ENCODE data around the gene SMYD3. TPM values are rescaled to one million over a fixed set of nuclear protein-coding genes. Genes with fewer than 3 reads are reported as not detected.

The SMYD3 gene
- total RNA-seq, 4 donors from 2014 or later, result 12.0 to 15.0 (median 13.2) TPM

DNA sequence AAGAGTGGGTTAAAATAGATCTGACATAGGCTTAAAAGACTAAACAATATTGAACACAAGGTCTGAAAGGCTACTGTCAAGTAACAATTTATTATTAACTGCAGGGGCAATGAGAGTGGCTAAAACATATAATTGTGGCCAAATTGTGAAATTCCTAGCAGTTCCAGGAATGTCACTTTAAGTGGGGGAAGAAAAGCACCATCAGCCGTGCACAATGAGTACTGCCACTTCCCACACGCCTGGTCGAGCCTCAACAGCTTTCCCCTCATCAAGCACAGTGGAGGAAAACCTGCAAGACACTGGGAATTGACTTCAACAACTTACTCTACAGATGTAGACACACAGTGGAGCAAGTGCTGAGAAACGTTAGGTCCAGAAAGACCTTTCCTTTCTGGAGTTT, 42.6 kb upstream of the SMYD3 start:
- Histone ChIP-seq H3K4me3 (no peak overlapping the region), H3K36me3 (peaks cover 50 to 100% (median 65%) of the 10 kb centered on the region in 4 donors), H3K27ac (replicated peaks in 1 of 4) (no peak overlapping the region), H3K9me3 (no peaks in the 10 kb centered on the region), H3K27me3 (no peaks in the 10 kb centered on the region), H3K4me1 (no peaks in the 10 kb centered on the region)
- no peak for DNase-seq (ENCODE audit: extremely low spot score)
- WGBS, result 47% methylated on average over 4 of the region's 4 CpGs
- no peak for TF ChIP-seq EP300 (IDR thresholded peaks at IDR 0.05)
- intact Hi-C loops (cut with DNase I), result loop anchor here (10.0 kb wide), 1 partner anchor 115 kb away; no protein-coding TSS in a partner anchor

DNA sequence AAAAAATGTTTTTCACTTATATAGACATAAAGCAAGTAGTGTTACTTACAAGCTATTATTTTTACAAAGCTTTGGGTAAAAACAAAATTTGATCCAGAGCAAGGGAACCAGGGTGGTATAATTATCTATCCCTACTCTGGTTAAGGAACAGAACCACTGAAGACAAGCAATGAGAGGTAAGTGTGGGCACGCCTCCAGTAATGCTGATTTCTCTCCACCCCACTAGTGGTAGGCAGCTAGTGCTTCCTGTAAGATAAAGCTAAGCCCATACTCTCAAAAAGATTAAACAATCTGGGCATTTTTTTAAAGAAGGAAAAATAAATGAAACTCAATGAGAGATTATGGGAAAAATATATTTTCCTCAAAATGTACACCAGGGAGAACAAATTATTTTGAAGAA, 36.9 kb upstream of the SMYD3 start:
- Histone ChIP-seq H3K27ac (replicated peaks in 1 of 4) (no peak overlapping the region), H3K4me3 (no peak overlapping the region), H3K9me3 (no peaks in the 10 kb centered on the region), H3K4me1 (no peaks in the 10 kb centered on the region), H3K36me3 (peaks cover 43 to 100% (median 71%) of the 10 kb centered on the region in 4 donors), H3K27me3 (no peaks in the 10 kb centered on the region)
- TF ChIP-seq EP300 (IDR thresholded peaks at IDR 0.05), result no peak
- no peak for TF ChIP-seq POLR2AphosphoS5 (IDR thresholded peaks at IDR 0.05)
- TF ChIP-seq POLR2A (IDR thresholded peaks at IDR 0.05; ENCODE audit: low read depth), result no peak
- TF ChIP-seq, protein P1, sequence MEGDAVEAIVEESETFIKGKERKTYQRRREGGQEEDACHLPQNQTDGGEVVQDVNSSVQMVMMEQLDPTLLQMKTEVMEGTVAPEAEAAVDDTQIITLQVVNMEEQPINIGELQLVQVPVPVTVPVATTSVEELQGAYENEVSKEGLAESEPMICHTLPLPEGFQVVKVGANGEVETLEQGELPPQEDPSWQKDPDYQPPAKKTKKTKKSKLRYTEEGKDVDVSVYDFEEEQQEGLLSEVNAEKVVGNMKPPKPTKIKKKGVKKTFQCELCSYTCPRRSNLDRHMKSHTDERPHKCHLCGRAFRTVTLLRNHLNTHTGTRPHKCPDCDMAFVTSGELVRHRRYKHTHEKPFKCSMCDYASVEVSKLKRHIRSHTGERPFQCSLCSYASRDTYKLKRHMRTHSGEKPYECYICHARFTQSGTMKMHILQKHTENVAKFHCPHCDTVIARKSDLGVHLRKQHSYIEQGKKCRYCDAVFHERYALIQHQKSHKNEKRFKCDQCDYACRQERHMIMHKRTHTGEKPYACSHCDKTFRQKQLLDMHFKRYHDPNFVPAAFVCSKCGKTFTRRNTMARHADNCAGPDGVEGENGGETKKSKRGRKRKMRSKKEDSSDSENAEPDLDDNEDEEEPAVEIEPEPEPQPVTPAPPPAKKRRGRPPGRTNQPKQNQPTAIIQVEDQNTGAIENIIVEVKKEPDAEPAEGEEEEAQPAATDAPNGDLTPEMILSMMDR (IDR thresholded peaks at IDR 0.05), result no peak
- intact Hi-C loops (cut with DNase I), result no loop called here
- DNase-seq (ENCODE audit: extremely low spot score), result no peak
- 94% methylated on average over 1 of the region's 1 CpG for WGBS

DNA sequence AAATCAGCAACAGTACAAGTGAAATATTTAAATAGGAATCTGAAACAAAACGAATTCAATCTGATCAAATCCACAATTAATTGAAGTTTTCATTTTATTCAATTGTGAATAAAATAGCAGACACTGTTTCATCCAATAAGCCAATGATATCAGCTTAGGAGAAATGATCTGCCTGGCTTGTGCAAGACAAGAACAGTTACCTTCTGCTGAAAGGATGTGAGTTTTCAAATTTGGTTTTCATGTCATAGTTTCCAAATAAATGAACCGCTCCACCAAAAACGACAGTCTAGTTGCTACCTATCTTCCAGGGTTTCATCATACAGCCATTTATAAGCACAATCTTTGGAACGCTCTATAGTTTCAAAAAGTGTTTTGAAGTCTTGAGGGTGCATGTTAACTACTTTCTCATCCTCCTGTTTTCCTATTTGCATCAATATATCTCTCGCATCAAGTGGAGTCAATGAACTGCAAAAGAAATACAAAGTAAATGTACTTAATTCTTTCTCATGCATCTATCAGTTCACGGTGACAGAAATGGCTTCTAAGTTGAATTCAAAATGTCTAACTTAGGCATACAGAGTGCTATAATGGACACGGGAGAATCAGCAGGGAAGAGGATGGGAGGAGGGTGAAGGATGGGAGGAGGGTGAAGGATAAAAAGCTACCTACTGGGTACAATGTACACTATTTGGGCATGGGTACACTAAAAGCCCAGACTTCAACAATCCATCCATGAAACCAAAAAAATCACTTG, 33.8 kb upstream of the SMYD3 start:
- DNase-seq (ENCODE audit: extremely low spot score), result no peak
- no peaks in the 10 kb centered on the region for H3K27me3 ChIP-seq
- no peak overlapping the region for H3K4me3 ChIP-seq
- TF ChIP-seq POLR2A (IDR thresholded peaks at IDR 0.05; ENCODE audit: low read depth), result no peak
- no peak for TF ChIP-seq EP300 (IDR thresholded peaks at IDR 0.05)
- TF ChIP-seq, protein P1 (IDR thresholded peaks at IDR 0.05), result no peak
- TF ChIP-seq POLR2AphosphoS5 (IDR thresholded peaks at IDR 0.05), result no peak
- no peaks in the 10 kb centered on the region for H3K9me3 ChIP-seq
- intact Hi-C loops (cut with DNase I), result no loop called here
- peaks cover 35 to 72% (median 55%) of the 10 kb centered on the region in 4 donors for H3K36me3 ChIP-seq
- H3K27ac ChIP-seq (replicated peaks in 1 of 4), result no peak overlapping the region
- WGBS, result 87% methylated on average over 7 of the region's 7 CpGs
- H3K4me1 ChIP-seq, result no peaks in the 10 kb centered on the region

DNA sequence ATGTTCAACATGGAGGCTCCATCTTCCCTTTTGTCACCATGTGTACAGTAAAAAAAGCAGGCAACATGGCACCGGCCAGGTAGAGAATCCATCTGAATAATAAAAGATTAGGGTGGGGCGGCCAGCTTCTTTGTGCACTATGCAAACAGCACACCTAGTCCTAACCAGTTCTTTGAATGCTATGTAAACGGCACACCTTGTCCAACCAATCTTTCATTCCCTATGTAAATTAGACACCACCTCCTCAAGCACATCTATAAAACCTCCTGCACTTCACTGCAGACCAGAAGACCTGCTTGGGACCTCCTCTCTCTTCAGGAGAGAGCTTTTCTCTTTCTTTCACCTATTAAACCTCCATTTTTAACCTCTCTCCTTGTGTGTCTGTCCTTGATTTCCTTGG, 30.8 kb upstream of the SMYD3 start:
- H3K4me1 ChIP-seq, result no peaks in the 10 kb centered on the region
- H3K9me3 ChIP-seq, result no peaks in the 10 kb centered on the region
- WGBS, result 91% methylated on average over 3 of the region's 3 CpGs
- no peak for DNase-seq (ENCODE audit: extremely low spot score)
- H3K4me3 ChIP-seq, result no peak overlapping the region
- intact Hi-C loops (cut with DNase I), result no loop called here
- H3K27ac ChIP-seq (replicated peaks in 1 of 4), result no peak overlapping the region
- TF ChIP-seq, protein P1 (IDR thresholded peaks at IDR 0.05), result no peak
- TF ChIP-seq EP300 (IDR thresholded peaks at IDR 0.05) (no peak), POLR2AphosphoS5 (IDR thresholded peaks at IDR 0.05) (no peak), POLR2A (IDR thresholded peaks at IDR 0.05; ENCODE audit: low read depth) (no peak)
- H3K27me3 ChIP-seq, result no peaks in the 10 kb centered on the region
- H3K36me3 ChIP-seq, result peaks cover 15 to 42% (median 34%) of the 10 kb centered on the region in 4 donors

DNA sequence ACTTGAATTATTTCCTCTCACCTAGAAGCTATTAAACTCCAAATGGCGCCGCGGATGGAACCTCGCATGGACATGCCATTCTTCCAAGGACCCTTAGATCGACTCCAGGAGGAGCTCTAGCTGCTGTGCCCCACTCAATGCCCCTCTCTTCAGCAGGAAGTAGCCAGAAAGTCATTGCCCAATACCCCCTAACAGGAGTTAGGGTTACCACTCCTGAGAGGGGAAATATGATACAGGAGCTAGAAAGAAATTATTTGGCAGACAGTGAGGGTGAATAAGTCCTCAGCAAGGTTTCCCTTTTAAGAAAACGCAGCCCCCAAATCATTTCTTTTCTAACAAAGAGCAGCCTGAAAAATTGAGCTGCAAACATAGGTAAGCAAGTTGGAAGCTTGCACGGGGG, 30.4 kb upstream of the SMYD3 start:
- TF ChIP-seq, protein P1 (IDR thresholded peaks at IDR 0.05), result no peak
- TF ChIP-seq POLR2AphosphoS5 (IDR thresholded peaks at IDR 0.05), result no peak
- no peak for TF ChIP-seq POLR2A (IDR thresholded peaks at IDR 0.05; ENCODE audit: low read depth)
- no peak for TF ChIP-seq EP300 (IDR thresholded peaks at IDR 0.05)
- 84% methylated on average over 7 of the region's 7 CpGs for WGBS

More for the DNA sequence above, 30.4 kb upstream of the SMYD3 start:
- no peaks in the 10 kb centered on the region for H3K27me3 ChIP-seq
- no peaks in the 10 kb centered on the region for H3K4me1 ChIP-seq
- intact Hi-C loops (cut with DNase I), result no loop called here
- no peaks in the 10 kb centered on the region for H3K9me3 ChIP-seq
- peaks cover 15 to 37% (median 30%) of the 10 kb centered on the region in 4 donors for H3K36me3 ChIP-seq
- H3K27ac ChIP-seq (replicated peaks in 1 of 4), result no peak overlapping the region
- DNase-seq (ENCODE audit: extremely low spot score), result no peak
- no peak overlapping the region for H3K4me3 ChIP-seq
